DMS153 treated with DMSO at 0.1 percent for 48 hours (cell line): Measurements from ENCODE around the gene GABRB1.

Experiments used
- DNase-seq: peaks from one replicate; lab custom pipeline; 2025; ENCODE audit not compliant: unreplicated experiment; lab: John Stamatoyannopoulos, UW

Gene GABRB1

DNA sequence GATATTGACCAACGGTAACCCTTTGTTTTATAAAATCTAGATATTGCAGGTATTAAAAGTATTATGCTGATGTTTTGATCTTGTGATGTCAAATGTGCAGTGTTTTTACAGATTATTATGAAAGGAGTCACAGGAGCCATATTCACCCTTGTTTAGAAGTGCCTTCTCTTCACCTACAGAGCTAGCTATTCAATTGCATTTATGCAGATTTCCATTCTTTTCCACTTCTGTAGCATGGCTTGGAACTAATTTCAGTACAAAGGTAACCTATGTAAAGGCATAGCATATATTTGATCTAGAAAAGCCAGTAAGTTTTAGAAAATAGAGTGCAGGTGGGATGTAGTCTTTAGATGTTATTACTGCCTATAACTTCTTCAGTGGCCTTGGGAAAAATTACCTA lies 176.2 kb downstream of the GABRB1 start:
- DNase-seq, result no peak

DNA sequence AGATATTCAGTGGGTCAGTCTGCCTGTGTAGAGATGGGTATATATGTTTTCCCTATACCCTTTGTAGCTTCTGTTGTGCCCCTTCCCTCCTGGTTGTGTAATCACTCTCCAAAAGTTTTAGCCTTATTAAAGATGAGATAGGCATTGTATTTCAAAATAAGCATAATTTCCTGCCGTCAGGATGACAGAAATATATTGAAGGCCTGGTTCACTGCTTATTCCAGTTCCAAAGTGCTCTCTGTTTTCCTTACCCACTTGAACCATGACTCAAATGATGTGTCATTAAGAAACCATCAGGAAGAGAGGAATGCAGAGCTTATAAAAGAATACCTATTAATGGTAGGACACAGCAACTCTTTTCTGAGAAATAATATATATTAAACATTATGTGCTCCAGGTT lies 178.5 kb downstream of the GABRB1 start:
- DNase-seq, result no peak

DNA sequence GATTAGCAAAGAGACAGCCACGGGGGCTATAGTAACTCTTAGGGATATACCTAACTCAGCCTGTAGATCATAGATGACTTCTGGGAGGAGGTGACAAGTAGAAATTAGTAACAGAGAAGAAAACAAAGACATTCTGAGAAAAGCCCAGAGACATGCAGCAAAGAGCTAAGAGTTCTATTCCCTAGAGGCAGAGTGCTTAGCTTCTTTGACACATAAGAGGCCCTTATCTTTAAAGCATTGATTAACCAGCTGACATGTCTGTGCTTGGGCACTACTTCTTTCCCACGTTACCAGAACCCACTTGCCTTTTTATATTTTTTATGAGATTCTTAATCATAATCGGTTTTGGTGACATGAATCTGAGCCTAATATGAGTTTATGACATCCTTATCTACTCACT lies 179.5 kb downstream of the GABRB1 start:
- no peak for DNase-seq

GRCh38 chr4:47213106-47213505 lies 181.7 kb downstream of the GABRB1 start:
- no peak for DNase-seq

- no peak for DNase-seq
These were observed 182.2 kb downstream of the GABRB1 start for GRCh38 chr4:47213539-47213938.

GRCh38 chr4:47213971-47214370 lies 182.6 kb downstream of the GABRB1 start:
- DNase-seq, result no peak

DNA sequence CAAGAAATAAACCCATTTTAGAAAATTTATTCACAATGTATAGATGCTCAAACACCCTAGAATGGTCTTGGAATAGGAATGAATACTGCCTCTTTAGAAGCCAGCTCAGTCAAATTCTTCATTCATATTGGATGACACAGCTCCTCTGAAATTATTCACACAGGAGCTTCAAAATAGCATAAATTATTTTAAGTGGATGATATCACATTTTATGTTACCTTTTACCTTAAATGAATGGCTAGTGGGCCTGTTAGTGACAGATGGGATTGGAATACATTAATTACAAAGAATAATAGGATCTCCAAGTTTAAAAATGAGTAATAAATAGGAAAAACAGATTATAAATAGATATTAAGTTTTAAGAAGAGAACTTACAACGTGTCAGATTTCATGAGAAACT lies 184.4 kb downstream of the GABRB1 start:
- no peak for DNase-seq

- DNase-seq, result no peak
These were observed 185.9 kb downstream of the GABRB1 start for GRCh38 chr4:47217291-47217690.

DNA sequence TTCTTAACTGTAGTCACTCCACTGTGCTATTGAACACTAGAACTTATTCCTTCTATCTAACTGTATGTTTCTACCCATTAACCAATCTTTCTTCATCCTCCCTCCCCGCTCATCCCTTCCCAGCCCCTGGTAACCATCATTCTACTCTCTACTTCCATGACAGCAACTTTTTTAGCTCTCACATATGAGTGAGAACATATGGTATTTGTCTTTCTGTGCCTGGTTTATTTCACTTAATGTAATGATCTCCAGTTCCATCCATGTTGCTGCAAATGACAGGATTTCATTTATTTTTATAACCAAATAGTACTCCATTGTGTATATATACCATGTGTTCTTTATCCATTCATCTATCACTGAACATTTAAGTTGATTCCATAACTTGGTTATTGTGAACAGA lies 186.5 kb downstream of the GABRB1 start:
- DNase-seq, result no peak

GRCh38 chr4:47218631-47219030 lies 187.3 kb downstream of the GABRB1 start:
- DNase-seq, result no peak

GRCh38 chr4:47219586-47219985 lies 188.2 kb downstream of the GABRB1 start:
- DNase-seq, result no peak

- DNase-seq, result no peak
These were observed 190.4 kb downstream of the GABRB1 start for GRCh38 chr4:47221721-47222120.

GRCh38 chr4:47222276-47222675 lies 190.9 kb downstream of the GABRB1 start:
- no peak for DNase-seq

- DNase-seq, result no peak
These were observed 193.0 kb downstream of the GABRB1 start for GRCh38 chr4:47224361-47224760.

- no peak for DNase-seq
These were observed 204.4 kb downstream of the GABRB1 start for GRCh38 chr4:47235721-47236120.

GRCh38 chr4:47238667-47239066 lies 207.3 kb downstream of the GABRB1 start:
- no peak for DNase-seq

DNA sequence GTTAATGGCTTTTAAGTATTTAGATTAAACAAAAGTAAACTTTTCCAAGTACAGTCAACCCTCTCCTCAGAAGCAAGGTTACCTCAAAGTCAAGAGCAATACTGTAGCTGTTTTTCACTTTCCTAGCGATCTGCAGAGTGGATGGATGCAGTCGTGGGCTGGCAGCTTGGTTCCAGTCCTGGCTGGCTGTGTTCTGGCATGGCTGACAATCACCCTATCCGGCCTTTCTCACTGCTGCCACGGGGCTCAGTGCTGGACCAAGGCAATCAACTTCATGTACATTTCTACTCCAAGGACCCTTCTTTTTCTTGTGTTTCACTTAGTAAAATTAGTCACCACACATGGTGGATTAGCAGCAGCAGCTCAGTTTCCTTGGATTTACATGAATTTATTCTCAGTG lies 208.3 kb downstream of the GABRB1 start:
- DNase-seq, result no peak

DNA sequence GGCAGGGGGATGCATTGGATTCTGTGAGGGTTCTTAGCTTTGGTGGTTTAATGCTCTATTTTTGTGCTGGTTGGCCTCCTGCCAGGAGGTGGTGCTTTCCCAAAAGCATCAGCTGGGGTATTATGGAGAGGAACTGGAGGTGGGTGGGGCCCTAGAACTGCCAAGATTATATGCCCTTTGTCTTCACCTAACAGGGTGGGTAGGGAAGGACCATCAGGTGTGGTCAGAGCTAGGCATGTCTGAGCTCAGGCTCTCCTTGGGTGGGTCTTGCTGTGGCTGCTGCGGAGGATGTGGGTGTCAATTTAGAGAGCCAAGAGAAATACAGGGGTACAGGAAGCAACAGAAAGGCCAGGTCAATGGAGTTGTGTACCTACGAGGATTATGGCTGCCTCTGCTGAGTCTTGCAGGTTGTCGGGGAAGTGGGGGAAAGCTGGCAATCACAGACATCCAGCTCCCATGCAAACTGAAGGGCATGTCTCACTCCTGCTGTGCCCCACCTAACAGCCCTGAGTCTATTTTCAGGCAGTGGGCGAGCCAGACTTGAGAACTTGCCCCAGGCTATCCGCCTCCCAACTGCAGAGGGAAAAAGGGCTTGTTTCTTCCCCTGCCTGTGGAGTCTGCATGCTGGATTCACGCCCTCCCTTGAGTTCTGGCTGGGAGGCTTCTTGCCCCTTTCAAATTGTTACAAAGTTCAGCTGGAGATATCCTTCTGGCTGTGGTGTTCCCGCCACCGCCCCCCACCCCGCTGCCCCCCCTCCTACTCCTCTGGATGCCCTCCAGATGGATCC lies 220.2 kb downstream of the GABRB1 start:
- no peak for DNase-seq

- DNase-seq, result no peak
These were observed 232.4 kb downstream of the GABRB1 start for GRCh38 chr4:47263721-47264120.

- no peak for DNase-seq
These were observed 239.0 kb downstream of the GABRB1 start for GRCh38 chr4:47270201-47270888.

GRCh38 chr4:47271291-47271690 lies 239.9 kb downstream of the GABRB1 start:
- DNase-seq, result no peak

DNA sequence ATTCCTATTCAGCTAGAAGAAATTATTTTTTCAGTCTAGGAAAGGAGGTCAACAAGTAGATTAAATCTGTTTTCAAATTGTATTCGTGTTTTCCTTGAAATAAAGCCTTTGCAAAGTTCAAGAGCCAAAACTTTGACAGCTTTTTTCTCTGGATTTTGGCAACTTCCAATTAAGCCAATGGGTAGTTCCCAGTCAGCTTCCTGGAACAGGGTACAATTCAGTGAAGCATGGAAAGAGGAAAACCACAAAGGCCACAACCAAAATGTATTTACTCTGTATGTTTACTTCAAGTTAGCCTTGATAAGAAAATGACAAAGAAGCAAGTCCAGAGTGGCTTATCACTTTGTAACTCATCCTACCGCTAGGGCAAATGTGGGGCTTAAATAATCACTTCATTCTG lies 243.5 kb downstream of the GABRB1 start:
- no peak for DNase-seq

- no peak for DNase-seq
These were observed 244.2 kb downstream of the GABRB1 start for GRCh38 chr4:47275595-47275994.
